ENCODE measurements around the gene RHOT2. TPM values are rescaled to one million over a fixed set of nuclear protein-coding genes. Genes with fewer than 3 reads are reported as not detected.
A peak's percentile ranks its signal among the peaks of the same experiment; 100 is the strongest.

Gene RHOT2
- total and polyA plus RNA-seq, 9 of the 15 experiments (the other 6 are each of a cell fraction or from before 2014, with no cell fraction given) = 5.0 to 373 (median 112) TPM

GRCh38 chr16:635573-636205, 32.2 kb upstream of the RHOT2 start (continued):
- TF ChIP-seq FOXP1 (CRISPR knock-in tag; IDR thresholded peaks at IDR 0.05) (peak; percentile 88; the same call in 1 of the 2 replicates), MLX (CRISPR knock-in tag; conservative IDR thresholded peaks at IDR 0.05) (0 out of 4 replicates have a peak, but pooled peaks of 1 of the 2 experiments have one; percentile 44), PBX2 (CRISPR knock-in tag; IDR thresholded peaks at IDR 0.05; ENCODE audit: low read depth) (no peak), PBX2 (tag; conservative IDR thresholded peaks at IDR 0.05; ENCODE audit: low read depth) (no peak), ZNF146 (CRISPR knock-in tag; IDR thresholded peaks at IDR 0.05; ENCODE audit: unreplicated experiment) (no peak), HNRNPL (IDR thresholded peaks at IDR 0.05; ENCODE audit: low read depth, low read length) (no peak), BRD4 (IDR thresholded peaks at IDR 0.05) (no peak), MTA1 (IDR thresholded peaks at IDR 0.05; ENCODE audit: borderline replicate concordance) (no peak), LEF1 (IDR thresholded peaks at IDR 0.05) (no peak), CHD1 (IDR thresholded peaks at IDR 0.05; ENCODE audit: low read length) (no peak), CBFB (CRISPR knock-in tag; IDR thresholded peaks at IDR 0.05) (peak; percentile 25; the same call in 1 of the 2 replicates), RBM34 (IDR thresholded peaks at IDR 0.05; ENCODE audit: borderline replicate concordance, insufficient read depth, low read length) (no peak), GTF2A2 (tag; IDR thresholded peaks at IDR 0.05) (no peak), ID3 (CRISPR knock-in tag; IDR thresholded peaks at IDR 0.05) (no peak), ID3 (tag; IDR thresholded peaks at IDR 0.05) (no peak), TGIF2 (CRISPR knock-in tag; IDR thresholded peaks at IDR 0.05) (no peak; the same call in 1 of the 2 replicates), TFAP4 (CRISPR knock-in tag; IDR thresholded peaks at IDR 0.05; ENCODE audit: borderline replicate concordance) (0 out of 2 replicates have a peak, but pooled peaks have one; percentile 5), ELF4 (CRISPR knock-in tag; IDR thresholded peaks at IDR 0.05) (no peak), ZBED1 (IDR thresholded peaks at IDR 0.05) (no peak), DEAF1 (CRISPR knock-in tag; IDR thresholded peaks at IDR 0.05) (0 out of 2 replicates have a peak, but pooled peaks have one; percentile 25), BACH1 (tag; IDR thresholded peaks at IDR 0.05) (no peak), TRIM24 (IDR thresholded peaks at IDR 0.05) (no peak), TEAD4 (IDR thresholded peaks at IDR 0.05; ENCODE audit: low read length) (no peak), TEAD4 (CRISPR knock-in tag; IDR thresholded peaks at IDR 0.05; ENCODE audit: borderline replicate concordance) (no peak)

All from K562 (cell line).